Measurements from ENCODE around the gene CTU2. TPM values are rescaled to one million over a fixed set of nuclear protein-coding genes. Genes with fewer than 3 reads are reported as not detected.

Gene CTU2
- total RNA-seq, 2 donors from 2014 or later = 7.8 to 23.1 TPM

DNA sequence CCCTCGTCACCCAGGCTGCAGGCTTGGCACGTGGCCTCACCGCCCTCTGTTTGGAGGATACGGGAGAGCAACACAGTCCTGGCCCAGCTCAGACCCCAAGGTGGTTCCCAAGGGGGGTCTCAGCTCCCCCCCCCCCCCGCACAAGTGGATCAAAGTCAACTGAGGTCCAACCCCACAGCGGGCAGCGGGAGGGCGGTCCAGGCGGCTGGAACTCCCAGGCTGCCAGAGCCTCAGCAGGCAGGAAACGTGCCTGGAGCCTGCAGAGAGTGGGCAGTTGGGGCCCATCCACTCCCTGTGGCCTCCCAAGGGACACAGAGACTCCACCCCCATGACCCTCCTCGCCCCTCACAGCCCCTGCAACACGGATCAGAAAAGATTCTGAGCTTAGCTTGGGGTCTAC, 42.1 kb downstream of the CTU2 start:
- Histone ChIP-seq H3K27me3 (no peaks in the 10 kb centered on the region), H3K9me3 (no peaks in the 10 kb centered on the region), H3K27ac (no peak overlapping the region), H3K4me3 (no peak overlapping the region), H3K9ac (ENCODE audit: low read depth in 2 of 2, low read length in 2 of 2) (no peak overlapping the region), H3K4me1 (peaks cover 9% of the 10 kb centered on the region), H3K36me3 (no peaks in the 10 kb centered on the region)
- no peak for DNase-seq
- intact Hi-C loops (cut with DNase I) = loop anchor here (10.0 kb wide), 1 partner anchor 416 kb away; no protein-coding TSS in a partner anchor
- TF ChIP-seq, protein P1, sequence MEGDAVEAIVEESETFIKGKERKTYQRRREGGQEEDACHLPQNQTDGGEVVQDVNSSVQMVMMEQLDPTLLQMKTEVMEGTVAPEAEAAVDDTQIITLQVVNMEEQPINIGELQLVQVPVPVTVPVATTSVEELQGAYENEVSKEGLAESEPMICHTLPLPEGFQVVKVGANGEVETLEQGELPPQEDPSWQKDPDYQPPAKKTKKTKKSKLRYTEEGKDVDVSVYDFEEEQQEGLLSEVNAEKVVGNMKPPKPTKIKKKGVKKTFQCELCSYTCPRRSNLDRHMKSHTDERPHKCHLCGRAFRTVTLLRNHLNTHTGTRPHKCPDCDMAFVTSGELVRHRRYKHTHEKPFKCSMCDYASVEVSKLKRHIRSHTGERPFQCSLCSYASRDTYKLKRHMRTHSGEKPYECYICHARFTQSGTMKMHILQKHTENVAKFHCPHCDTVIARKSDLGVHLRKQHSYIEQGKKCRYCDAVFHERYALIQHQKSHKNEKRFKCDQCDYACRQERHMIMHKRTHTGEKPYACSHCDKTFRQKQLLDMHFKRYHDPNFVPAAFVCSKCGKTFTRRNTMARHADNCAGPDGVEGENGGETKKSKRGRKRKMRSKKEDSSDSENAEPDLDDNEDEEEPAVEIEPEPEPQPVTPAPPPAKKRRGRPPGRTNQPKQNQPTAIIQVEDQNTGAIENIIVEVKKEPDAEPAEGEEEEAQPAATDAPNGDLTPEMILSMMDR (IDR thresholded peaks at IDR 0.05) = no peak

DNA sequence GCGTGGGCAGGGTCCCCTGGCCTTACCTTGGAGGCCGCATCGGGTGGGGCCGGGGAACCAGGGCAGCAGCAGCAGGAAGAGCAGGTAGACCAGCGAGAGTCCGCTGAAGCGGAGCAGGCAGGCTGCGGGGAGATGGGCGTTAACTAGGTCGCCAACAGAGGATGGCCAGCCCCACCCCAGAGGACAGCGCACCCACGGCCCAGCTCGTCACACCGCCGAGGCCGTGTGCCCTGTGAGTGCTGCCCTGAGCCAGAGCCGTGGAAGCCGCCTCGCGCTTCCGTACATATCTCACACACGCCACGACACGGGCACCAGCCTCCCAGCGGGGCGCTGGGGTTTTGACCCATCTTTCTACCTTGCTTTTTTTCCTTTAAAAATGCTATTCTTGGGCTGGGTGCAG, 43.1 kb downstream of the CTU2 start:
- no peak overlapping the region for H3K9ac ChIP-seq (ENCODE audit: low read depth in 2 of 2, low read length in 2 of 2)
- peaks cover under 1% of the 10 kb centered on the region for H3K4me1 ChIP-seq
- no peak overlapping the region for H3K27ac ChIP-seq
- TF ChIP-seq, protein P1 (IDR thresholded peaks at IDR 0.05) = no peak
- intact Hi-C loops (cut with DNase I) = loop anchor here (10.0 kb wide), 1 partner anchor 415 kb away; no protein-coding TSS in a partner anchor
- no peaks in the 10 kb centered on the region for H3K9me3 ChIP-seq
- H3K4me3 ChIP-seq = no peak overlapping the region
- H3K27me3 ChIP-seq = no peaks in the 10 kb centered on the region
- H3K36me3 ChIP-seq = no peaks in the 10 kb centered on the region
- no peak for DNase-seq

DNA sequence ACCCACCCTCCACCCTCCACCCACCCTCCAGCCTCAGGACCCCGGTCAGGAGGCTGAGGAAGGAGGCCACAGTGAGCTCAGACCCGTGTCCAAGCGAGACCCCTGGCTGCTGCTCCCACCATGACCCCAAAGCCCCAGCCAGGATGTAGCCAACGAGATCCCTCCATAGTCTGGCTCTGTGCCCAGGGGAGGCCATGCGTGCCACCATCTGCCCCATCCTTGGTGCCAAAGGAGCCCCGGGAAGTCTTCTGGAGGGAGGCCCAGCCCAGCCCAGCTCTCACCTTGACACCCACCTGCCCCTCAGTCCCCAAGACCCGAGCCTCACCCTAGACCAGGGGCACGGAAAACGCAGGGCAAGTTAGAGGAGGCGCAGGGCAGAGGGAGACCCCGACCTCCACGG, 44.6 kb downstream of the CTU2 start:
- no peaks in the 10 kb centered on the region for H3K4me1 ChIP-seq
- TF ChIP-seq, protein P1 (IDR thresholded peaks at IDR 0.05) = no peak

DNA sequence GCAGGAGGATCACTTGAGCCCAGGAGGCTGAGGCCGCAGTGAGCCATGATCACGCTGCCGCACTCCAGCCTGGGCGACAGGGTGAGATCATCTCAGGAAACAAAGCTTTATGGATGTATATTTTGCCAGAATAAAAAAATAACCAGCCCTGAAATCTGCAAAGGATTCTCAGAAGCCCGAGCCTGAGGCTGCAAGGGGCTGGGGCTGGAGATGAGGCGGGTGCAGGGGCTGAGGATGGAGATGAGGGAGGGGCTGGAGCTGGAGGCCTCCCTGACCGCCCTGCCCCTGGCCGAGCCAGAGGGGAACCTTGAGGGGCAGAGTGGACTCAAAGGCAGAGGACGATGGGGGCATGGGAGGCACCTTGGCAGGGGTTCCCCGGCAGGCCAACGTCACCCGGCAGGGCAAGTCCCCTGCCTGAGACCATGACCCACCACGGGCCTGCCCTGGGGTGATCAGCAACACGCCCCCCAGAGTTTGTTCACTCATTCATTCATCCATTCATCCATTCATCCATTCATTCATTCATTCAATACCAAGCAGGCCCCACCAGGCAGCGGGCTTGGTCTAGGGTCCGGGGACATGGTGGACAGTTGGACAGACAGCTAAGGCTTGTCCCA, 46.2 kb downstream of the CTU2 start:
- Histone ChIP-seq H3K4me3 (no peak overlapping the region), H3K4me1 (no peaks in the 10 kb centered on the region), H3K36me3 (no peaks in the 10 kb centered on the region), H3K27ac (no peak overlapping the region), H3K9me3 (no peaks in the 10 kb centered on the region), H3K9ac (ENCODE audit: low read depth in 2 of 2, low read length in 2 of 2) (no peak overlapping the region), H3K27me3 (no peaks in the 10 kb centered on the region)
- no peak for DNase-seq
- TF ChIP-seq, protein P1 (IDR thresholded peaks at IDR 0.05) = no peak
- intact Hi-C loops (cut with DNase I) = no loop called here

More for the DNA sequence above, 44.6 kb downstream of the CTU2 start:
- no peak for DNase-seq
- intact Hi-C loops (cut with DNase I) = no loop called here
- Histone ChIP-seq H3K36me3 (no peaks in the 10 kb centered on the region), H3K9me3 (no peaks in the 10 kb centered on the region), H3K27me3 (no peaks in the 10 kb centered on the region), H3K27ac (no peak overlapping the region), H3K4me3 (no peak overlapping the region), H3K9ac (ENCODE audit: low read depth in 2 of 2, low read length in 2 of 2) (no peak overlapping the region)

DNA sequence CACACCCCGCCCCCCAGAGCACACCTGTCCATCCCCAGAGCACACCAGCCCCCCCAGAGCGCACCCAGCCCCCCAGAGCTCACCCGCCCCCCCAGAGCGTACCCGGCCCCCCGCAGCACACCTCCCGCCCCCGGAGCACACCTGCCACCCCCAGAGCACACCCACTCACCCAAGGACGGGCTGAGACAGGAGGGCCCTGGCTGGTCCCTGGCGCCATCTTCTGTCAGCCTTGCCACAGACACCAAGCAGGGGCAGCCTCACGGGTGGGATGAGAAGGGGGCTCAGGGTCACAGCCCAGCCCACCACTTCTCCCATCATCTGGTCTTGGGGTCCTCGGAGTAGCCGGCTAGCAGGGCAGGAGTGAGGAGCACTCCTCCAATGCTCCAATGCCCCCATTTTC, 46.9 kb downstream of the CTU2 start:
- H3K9ac ChIP-seq (ENCODE audit: low read depth in 2 of 2, low read length in 2 of 2) = no peak overlapping the region
- no peaks in the 10 kb centered on the region for H3K27me3 ChIP-seq
- H3K27ac ChIP-seq = no peak overlapping the region
- H3K4me3 ChIP-seq = no peak overlapping the region
- no peaks in the 10 kb centered on the region for H3K36me3 ChIP-seq
- no peaks in the 10 kb centered on the region for H3K9me3 ChIP-seq
- intact Hi-C loops (cut with DNase I) = no loop called here
- H3K4me1 ChIP-seq = no peaks in the 10 kb centered on the region
- no peak for DNase-seq
- TF ChIP-seq, protein P1 (IDR thresholded peaks at IDR 0.05) = no peak
